GM21619 (cell line): ENCODE results near the gene GLYR1.

Source experiments
- ATAC-seq: cut with Tn5 transposase; IDR thresholded peaks from one replicate; pipeline ENCODE4 v1.9.1; 2021; ENCODE audit not compliant: unreplicated experiment

The GLYR1 gene

GRCh38 chr16:4880006-4880580, 33.0 kb upstream of the GLYR1 start:
- no peak for ATAC-seq

DNA sequence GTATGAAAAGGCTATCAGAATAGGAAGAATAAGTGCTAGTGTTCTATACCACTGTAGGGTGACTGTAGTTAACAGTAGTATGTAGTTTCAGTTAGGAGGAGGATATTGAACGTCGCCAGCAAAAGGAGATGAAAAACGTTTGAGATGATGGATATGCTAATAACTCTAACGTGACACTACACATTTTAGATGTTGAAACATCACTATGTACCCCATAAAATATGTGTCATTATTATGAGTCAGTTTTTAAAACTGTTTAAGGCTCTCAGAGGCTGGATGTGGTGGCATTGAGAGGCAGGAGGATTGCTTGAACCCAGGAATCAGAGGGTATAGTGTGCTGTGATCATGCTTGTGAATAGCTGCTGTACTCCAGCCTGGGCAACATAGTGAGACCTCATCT, 32.0 kb upstream of the GLYR1 start:
- ATAC-seq = no peak

DNA sequence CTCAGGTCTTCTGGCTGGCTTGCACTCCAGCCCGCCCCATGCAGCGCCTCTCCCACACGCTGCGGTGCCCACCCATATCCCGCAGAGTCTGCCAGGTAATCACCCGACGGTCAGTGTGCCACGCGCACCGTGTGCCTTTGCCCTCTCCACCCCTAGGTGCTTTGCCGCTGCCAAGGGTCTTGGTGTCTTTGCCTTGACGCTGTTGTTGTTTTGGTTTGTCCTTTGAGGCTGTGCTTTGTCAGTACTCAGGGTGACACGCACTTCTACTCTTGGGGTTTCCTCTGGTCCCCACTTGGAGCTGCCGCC, 30.2 kb upstream of the GLYR1 start:
- ATAC-seq = no peak

GRCh38 chr16:4876646-4877379, 29.7 kb upstream of the GLYR1 start:
- ATAC-seq = no peak

- ATAC-seq = no peak
These were observed 27.6 kb upstream of the GLYR1 start for GRCh38 chr16:4874666-4875065.

- no peak for ATAC-seq
These were observed 26.0 kb upstream of the GLYR1 start for GRCh38 chr16:4873091-4873490.

DNA sequence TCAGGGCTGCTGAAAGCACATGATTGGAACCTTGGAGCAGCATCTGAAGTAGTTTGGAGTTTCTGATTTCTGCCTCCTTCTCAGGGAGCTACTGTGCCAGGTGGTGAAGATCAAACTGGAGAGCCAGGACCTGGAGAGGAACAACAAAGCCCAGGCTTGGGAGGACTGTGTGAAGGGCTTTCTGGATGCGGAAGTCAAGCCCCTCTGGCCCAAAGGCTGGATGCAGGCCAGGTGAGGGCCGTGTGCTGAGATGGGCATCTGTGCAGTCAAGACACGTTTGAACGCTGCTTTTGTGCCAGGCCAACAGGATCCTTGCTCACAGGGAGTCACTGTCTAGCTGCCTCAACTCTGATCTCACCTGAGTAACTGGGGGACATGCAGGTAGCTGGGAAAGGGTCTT, 24.0 kb upstream of the GLYR1 start:
- no peak for ATAC-seq

GRCh38 chr16:4870138-4870671, 23.1 kb upstream of the GLYR1 start:
- ATAC-seq = no peak

DNA sequence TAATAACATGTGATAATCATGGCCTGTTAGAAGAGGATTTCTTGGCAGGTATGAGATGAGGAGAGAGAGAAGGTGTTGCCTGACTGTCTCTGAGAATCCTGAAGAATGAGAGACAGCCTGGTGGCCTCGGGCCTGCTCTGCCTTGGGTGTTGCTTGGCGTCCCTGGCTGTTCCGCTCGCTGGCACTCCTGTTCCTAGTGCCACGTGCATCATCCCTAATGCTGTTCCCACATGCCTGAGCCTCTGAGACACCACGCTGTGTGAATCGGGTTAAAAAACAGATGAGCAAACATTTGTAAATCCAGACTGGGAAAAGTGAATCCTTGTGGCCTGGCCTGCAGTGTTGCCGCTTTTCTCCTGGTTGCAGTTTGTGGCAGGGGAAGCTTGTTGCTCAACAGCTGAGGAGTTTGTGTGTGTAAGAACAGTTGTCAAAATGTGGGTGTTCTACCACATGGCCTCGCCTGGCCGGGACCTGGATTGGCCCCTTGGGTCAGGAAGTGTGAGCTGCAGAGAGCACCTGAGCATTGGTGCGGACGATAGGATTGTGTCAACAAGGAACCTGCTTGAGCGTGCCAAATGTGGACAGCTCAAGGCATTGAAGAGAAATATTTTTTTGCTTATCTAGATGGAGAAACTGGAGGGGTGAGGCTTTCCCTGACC, 22.2 kb upstream of the GLYR1 start:
- no peak for ATAC-seq

DNA sequence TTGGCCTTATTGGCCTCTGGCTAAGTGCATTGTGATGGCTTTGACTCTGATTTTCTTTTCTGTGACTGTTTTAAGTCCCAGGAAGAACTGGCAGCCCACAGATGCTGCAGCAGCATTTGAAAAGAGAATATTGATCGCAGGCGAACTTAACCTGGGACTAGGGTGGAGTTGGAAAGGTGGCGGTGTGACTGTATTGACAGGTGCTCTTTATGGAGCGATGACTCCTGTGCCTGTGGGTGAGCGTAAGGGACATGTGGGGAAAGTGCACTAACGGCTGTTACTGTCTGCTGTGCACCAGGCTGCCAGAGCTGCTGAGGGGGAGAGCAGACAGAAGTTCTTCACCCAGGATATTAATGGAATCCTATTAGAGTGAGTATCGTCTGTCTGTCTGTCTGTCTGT, 21.4 kb upstream of the GLYR1 start:
- no peak for ATAC-seq

- ATAC-seq = no peak
These were observed 20.9 kb upstream of the GLYR1 start for GRCh38 chr16:4868026-4868425.

DNA sequence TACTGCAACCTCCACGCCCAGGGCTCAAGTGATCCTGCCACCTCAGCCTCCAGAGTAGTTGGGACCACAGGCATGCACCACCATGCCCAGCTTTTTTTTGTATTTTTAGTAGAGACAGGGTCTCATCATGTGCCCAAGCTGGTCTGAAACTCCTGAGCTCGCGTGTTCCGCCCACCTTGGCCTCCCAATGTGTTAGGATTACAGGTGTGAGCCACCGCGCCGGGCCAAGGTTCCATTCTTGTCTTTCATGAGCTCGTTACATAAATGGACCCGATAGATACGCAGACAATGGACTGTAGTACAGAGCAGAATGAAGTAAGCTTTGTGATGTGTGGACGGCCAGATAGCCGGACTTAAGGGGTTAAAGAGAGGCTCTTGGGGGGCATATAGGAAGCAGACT, 19.5 kb upstream of the GLYR1 start:
- ATAC-seq = no peak

DNA sequence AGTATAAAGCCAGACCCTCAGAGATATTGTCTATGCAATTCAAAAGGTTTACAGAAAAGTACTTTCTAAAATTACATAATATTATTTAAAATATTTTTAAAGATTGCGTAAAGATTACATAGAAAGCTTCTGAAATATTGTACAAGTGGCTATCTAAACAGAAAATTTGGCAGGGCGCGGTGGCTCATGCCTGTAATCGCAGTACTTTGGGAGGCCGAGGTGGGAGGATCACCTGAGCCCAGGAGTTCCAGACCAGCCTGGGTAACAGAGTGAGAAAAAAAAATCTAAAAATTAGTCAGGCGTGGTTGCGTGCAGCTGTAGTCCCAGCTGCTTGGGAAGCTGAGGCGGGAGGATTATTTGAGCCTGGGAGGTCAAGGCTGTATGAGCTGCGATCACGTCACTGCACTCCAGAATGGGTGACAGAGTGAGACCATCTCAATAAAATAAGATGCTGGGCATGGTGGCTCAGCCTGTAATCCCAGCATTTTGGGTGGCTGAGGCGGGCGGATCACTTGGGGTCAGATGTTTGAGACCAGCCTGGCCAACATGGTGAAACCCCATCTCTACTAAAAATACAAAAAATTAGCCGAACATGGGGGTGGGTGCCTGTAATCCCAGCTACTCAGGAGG, 18.3 kb upstream of the GLYR1 start:
- no peak for ATAC-seq

DNA sequence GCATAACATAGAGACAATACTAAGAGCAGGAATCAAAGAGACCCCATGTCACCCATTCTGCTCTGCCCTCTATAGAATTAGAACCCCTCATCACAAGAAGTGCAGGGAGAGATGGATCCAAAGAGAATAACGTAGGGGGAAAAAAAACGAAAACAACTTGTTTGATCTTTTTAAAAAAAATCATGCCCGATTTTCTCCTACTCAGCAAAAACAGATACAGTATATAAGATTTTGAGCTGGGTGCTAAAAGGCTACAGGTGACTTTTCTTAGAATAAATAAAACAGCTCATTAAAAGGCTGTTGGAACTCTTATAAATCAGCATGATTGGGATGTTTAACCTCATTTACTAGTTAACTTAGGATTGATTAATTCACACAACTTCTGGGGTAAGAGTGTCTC, 17.6 kb upstream of the GLYR1 start:
- ATAC-seq = no peak

DNA sequence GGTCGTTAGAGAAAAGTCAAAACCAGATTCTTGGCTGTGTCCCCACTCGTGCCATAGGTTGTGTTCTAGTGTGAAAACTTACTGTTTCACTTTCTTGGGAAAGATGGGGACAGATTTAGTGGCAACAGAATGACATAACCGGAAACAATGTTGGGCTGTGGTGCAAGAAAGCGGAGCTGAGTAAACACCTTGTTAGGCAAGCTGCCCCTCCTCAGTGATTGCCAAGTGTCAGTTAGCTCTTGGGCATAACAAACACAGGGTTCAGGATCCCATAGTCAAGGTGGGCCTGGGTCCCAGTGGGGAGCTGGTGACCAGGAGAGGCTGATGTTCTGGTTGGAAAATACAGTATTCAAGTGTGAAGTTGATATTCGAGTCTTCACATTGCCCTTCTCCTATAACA, 15.6 kb upstream of the GLYR1 start:
- no peak for ATAC-seq

- no peak for ATAC-seq
These were observed 13.7 kb upstream of the GLYR1 start for GRCh38 chr16:4860727-4861342.

DNA sequence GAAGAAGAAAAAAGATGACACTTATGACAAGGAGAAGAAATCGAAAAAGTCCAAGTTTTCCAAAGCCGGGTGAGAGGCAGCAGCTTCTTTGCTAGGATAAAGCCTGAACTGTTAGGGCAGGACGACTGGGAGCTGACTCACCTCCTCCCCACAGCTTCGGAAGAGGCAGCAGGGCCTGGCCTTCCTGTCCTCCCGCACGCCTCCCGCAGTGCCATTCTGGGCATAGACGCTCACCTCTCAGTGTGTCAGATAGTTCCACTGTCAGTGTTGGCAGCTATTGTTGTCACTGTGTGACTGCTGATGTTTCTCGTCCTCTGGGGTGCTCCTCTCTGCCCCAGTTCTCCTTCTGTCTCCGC, 12.8 kb upstream of the GLYR1 start:
- no peak for ATAC-seq

- no peak for ATAC-seq
These were observed 12.3 kb upstream of the GLYR1 start for GRCh38 chr16:4859190-4859899.

DNA sequence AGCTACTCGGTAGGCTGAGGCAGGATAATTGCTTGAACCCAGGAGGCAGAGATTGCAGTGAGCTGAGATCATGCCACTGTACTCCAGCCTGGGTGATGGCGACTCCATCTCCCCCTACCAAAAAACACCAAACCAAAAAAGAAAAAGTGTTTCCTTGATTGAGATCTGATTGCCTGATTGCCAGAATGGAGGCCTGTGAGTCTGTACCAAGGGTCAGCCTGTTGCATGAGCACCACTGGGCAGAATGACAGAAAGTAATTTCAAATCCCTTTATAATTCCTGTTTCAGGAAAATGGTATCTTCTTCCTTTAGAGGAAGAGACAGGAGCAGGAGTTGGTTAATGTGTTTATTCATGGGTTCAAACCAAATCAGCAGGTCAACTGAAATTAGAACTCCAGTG, 8.7 kb upstream of the GLYR1 start:
- no peak for ATAC-seq

DNA sequence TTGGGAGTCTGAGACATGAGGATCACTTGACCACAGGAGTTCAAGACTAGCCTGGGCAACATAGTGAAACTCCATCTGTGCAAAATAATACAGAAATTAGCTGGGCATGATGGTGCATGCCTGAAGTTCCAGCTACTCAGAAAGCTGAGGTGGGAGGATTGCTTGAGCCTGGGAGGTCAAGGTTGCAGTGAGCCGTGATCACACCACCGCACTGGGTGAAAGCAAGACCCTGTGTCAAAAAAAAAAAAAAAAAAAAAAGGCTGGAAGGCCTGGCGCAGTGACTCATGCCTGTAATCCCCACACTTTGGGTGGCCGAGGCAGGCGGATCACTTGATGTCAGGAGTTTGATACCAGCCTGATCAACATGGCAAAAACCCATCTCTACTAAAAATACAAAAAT, 8.3 kb upstream of the GLYR1 start:
- no peak for ATAC-seq

DNA sequence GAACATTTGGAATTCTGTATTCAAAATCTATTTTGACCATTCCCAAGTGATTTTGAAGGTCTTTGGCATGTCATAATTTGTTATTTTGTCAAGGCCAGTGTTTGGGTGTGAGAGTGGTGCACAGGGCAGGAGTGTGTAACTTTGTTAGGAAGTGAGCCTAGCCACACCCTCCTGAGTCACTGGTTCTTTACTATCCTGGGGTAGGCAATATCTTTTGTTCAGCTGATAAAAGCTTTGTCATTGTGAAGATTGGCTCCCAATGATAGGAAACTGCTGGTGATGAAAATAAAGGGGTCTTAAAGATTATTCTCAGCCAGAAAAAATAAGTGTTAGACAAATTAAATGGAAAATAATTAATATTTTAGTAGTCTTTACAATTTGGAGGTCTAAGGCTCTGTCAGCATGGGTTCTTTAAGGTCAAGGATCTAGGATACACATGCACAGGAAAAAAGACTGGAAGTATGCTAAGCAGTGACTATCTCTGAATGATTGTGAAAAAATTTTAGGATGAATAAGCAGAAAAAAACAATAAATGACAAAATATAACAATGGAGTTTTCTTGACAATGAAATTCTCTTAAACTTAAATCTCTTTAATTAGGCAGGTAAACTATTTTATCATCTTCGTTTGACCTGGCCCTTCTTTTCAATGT, 5.3 kb upstream of the GLYR1 start:
- ATAC-seq = no peak
